Activated T-cell treated with anti-CD3 and anti-CD28 coated beads, Interleukin-2, amount 50 U/mL, for 72 hours (primary cell): ENCODE data around the gene GPR158. TPM values are rescaled to one million over a fixed set of nuclear protein-coding genes. Genes with fewer than 3 reads are reported as not detected.
"Not testable (repeated sequence)": the region's sequence is repeated elsewhere in the genome, so short reads cannot be mapped to it uniquely, and the experiment has no call there.

ENCODE experiments used
- ATAC-seq, 2 donors: fragments of 150-1000 bp; cut with Tn5 transposase; replicated peaks in 1 of 2; 2 replicates each; pipeline ENCODE4 v1.10.0; 2021; ENCODE audit warnings: moderate library complexity in 2 of 2, mild to moderate bottlenecking in 1 of 2
- DNase-seq, 2 donors: peaks; one replicate each; pipeline ENCODE4 v3.0.0; 2021 to 2022; ENCODE audit warnings: mixed read lengths in 1 of 2
- H3K27ac Mint-ChIP-seq: one replicate; pipeline ENCODE4 v1.8.0; 2022; ENCODE audit warnings: mild to moderate bottlenecking, moderate library complexity, mixed read lengths
- H3K27me3 Mint-ChIP-seq: one replicate; pipeline ENCODE4 v1.8.0; 2022; ENCODE audit warnings: low read depth, mixed read lengths
- H3K36me3 Mint-ChIP-seq, 2 donors: one replicate each; pipeline ENCODE4 v1.8.0; 2022; ENCODE audit warnings: mixed read lengths in 2 of 2, mild to moderate bottlenecking in 1 of 2; ENCODE audit not compliant: insufficient read depth in 2 of 2
- H3K4me1 Mint-ChIP-seq: one replicate; pipeline ENCODE4 v1.8.0; 2022; ENCODE audit warnings: low read depth, mixed read lengths
- H3K4me3 Mint-ChIP-seq, 2 donors: one replicate each; pipeline ENCODE4 v1.8.0; 2022; ENCODE audit warnings: mild to moderate bottlenecking in 2 of 2, mixed read lengths in 2 of 2, moderate library complexity in 2 of 2
- H3K9me3 Mint-ChIP-seq, 2 donors: one replicate each; pipeline ENCODE4 v1.8.0; 2022; ENCODE audit warnings: mixed read lengths in 2 of 2
- total RNA-seq, 2 donors: library from RNA; stranded (reverse); gene quantifications; one replicate each; pipeline ENCODE4 v1.2.3, GENCODE V29; 2022

Gene GPR158
- total RNA-seq, 2 donors from 2014 or later, result not detected

GRCh38 chr10:25285809-25286208 is 111.0 kb downstream of the GPR158 start:
- peaks cover 0 to 4% of the 10 kb centered on the region in 2 donors for H3K36me3 Mint-ChIP-seq
- H3K4me3 Mint-ChIP-seq, result no peak overlapping the region
- DNase-seq (no peak), ATAC-seq (no peak)
- no peak overlapping the region for H3K27ac Mint-ChIP-seq
- H3K27me3 Mint-ChIP-seq, result no peaks in the 10 kb centered on the region
- no peaks in the 10 kb centered on the region for H3K4me1 Mint-ChIP-seq
- H3K9me3 Mint-ChIP-seq, result peaks cover 2 to 12% of the 10 kb centered on the region in 2 donors

- peaks cover 0 to 4% of the 10 kb centered on the region in 2 donors for H3K36me3 Mint-ChIP-seq
- ATAC-seq (no peak), DNase-seq (no peak)
- no peak overlapping the region for H3K27ac Mint-ChIP-seq
- no peaks in the 10 kb centered on the region for H3K4me1 Mint-ChIP-seq
- H3K27me3 Mint-ChIP-seq, result no peaks in the 10 kb centered on the region
- peaks cover 2 to 12% of the 10 kb centered on the region in 2 donors for H3K9me3 Mint-ChIP-seq
- no peak overlapping the region for H3K4me3 Mint-ChIP-seq
These were observed 113.4 kb downstream of the GPR158 start for GRCh38 chr10:25288181-25288580.

GRCh38 chr10:25294032-25294926 is 119.5 kb downstream of the GPR158 start:
- Mint-ChIP-seq H3K4me3 (no peak overlapping the region), H3K36me3 (peaks cover 0 to 1% of the 10 kb centered on the region in 2 donors), H3K4me1 (no peaks in the 10 kb centered on the region), H3K27ac (no peak overlapping the region), H3K9me3 (peaks cover 3 to 4% of the 10 kb centered on the region in 2 donors), H3K27me3 (no peaks in the 10 kb centered on the region)
- DNase-seq (no peak), ATAC-seq (no peak)

- H3K27ac Mint-ChIP-seq, result no peak overlapping the region
- H3K27me3 Mint-ChIP-seq, result no peaks in the 10 kb centered on the region
- DNase-seq, result no peak
- H3K4me1 Mint-ChIP-seq, result no peaks in the 10 kb centered on the region
- H3K36me3 Mint-ChIP-seq, result peaks cover 0 to 1% of the 10 kb centered on the region in 2 donors
- no peak overlapping the region for H3K4me3 Mint-ChIP-seq
- peaks cover 3 to 7% of the 10 kb centered on the region in 2 donors for H3K9me3 Mint-ChIP-seq
- no peak for ATAC-seq
These were observed 121.5 kb downstream of the GPR158 start for GRCh38 chr10:25296324-25296723.

GRCh38 chr10:25297466-25297865 is 122.7 kb downstream of the GPR158 start:
- ATAC-seq, result no peak
- peaks cover 3 to 7% of the 10 kb centered on the region in 2 donors for H3K9me3 Mint-ChIP-seq
- peaks cover 0 to 1% of the 10 kb centered on the region in 2 donors for H3K36me3 Mint-ChIP-seq
- no peaks in the 10 kb centered on the region for H3K27me3 Mint-ChIP-seq
- no peaks in the 10 kb centered on the region for H3K4me1 Mint-ChIP-seq
- no peak overlapping the region for H3K4me3 Mint-ChIP-seq
- no peak for DNase-seq
- no peak overlapping the region for H3K27ac Mint-ChIP-seq

GRCh38 chr10:25300073-25300472 is 125.3 kb downstream of the GPR158 start:
- no peaks in the 10 kb centered on the region for H3K4me1 Mint-ChIP-seq
- no peaks in the 10 kb centered on the region for H3K27me3 Mint-ChIP-seq
- H3K4me3 Mint-ChIP-seq, result no peak overlapping the region
- H3K27ac Mint-ChIP-seq, result no peak overlapping the region
- no peak for ATAC-seq
- peaks cover under 1 to 6% of the 10 kb centered on the region in 2 donors for H3K9me3 Mint-ChIP-seq
- no peak for DNase-seq
- H3K36me3 Mint-ChIP-seq, result peaks cover 0 to 1% of the 10 kb centered on the region in 2 donors

GRCh38 chr10:25304606-25305005 is 129.8 kb downstream of the GPR158 start:
- DNase-seq (no peak), ATAC-seq (no peak)
- H3K36me3 Mint-ChIP-seq, result no peaks in the 10 kb centered on the region
- H3K4me3 Mint-ChIP-seq, result no peak overlapping the region
- no peaks in the 10 kb centered on the region for H3K27me3 Mint-ChIP-seq
- peaks cover 9 to 11% of the 10 kb centered on the region in 2 donors for H3K9me3 Mint-ChIP-seq
- no peak overlapping the region for H3K27ac Mint-ChIP-seq
- no peaks in the 10 kb centered on the region for H3K4me1 Mint-ChIP-seq

GRCh38 chr10:25306386-25306785 is 131.6 kb downstream of the GPR158 start:
- DNase-seq (no peak), ATAC-seq (no peak)
- H3K4me1 Mint-ChIP-seq, result no peaks in the 10 kb centered on the region
- no peak overlapping the region for H3K27ac Mint-ChIP-seq
- no peaks in the 10 kb centered on the region for H3K36me3 Mint-ChIP-seq
- H3K9me3 Mint-ChIP-seq, result peaks cover 13% of the 10 kb centered on the region in 2 donors
- H3K4me3 Mint-ChIP-seq, result no peak overlapping the region
- H3K27me3 Mint-ChIP-seq, result no peaks in the 10 kb centered on the region

GRCh38 chr10:25308278-25308677 is 133.5 kb downstream of the GPR158 start:
- Mint-ChIP-seq H3K4me3 (no peak overlapping the region), H3K9me3 (peaks cover 13% of the 10 kb centered on the region in 2 donors), H3K27ac (no peak overlapping the region), H3K36me3 (no peaks in the 10 kb centered on the region), H3K27me3 (no peaks in the 10 kb centered on the region), H3K4me1 (no peaks in the 10 kb centered on the region)
- ATAC-seq (no peak), DNase-seq (no peak)

GRCh38 chr10:25317596-25318211 is 142.9 kb downstream of the GPR158 start:
- not testable (repeated sequence) for ATAC-seq, H3K4me1 Mint-ChIP-seq, DNase-seq, H3K4me3 Mint-ChIP-seq, H3K27ac Mint-ChIP-seq, H3K27me3 Mint-ChIP-seq, H3K36me3 Mint-ChIP-seq, H3K9me3 Mint-ChIP-seq

- DNase-seq, result no peak
- H3K36me3 Mint-ChIP-seq, result no peaks in the 10 kb centered on the region
- no peak for ATAC-seq
- H3K9me3 Mint-ChIP-seq, result peaks cover 3 to 5% of the 10 kb centered on the region in 2 donors
- no peaks in the 10 kb centered on the region for H3K4me1 Mint-ChIP-seq
- H3K4me3 Mint-ChIP-seq, result no peak overlapping the region
- no peak overlapping the region for H3K27ac Mint-ChIP-seq
- no peaks in the 10 kb centered on the region for H3K27me3 Mint-ChIP-seq
These were observed 152.5 kb downstream of the GPR158 start for GRCh38 chr10:25327273-25327672.

- H3K27ac Mint-ChIP-seq, result no peak overlapping the region
- no peak for DNase-seq
- no peaks in the 10 kb centered on the region for H3K4me1 Mint-ChIP-seq
- no peak overlapping the region for H3K4me3 Mint-ChIP-seq
- no peaks in the 10 kb centered on the region for H3K27me3 Mint-ChIP-seq
- no peak for ATAC-seq
- peaks cover 3 to 5% of the 10 kb centered on the region in 2 donors for H3K9me3 Mint-ChIP-seq
- H3K36me3 Mint-ChIP-seq, result no peaks in the 10 kb centered on the region
These were observed 153.6 kb downstream of the GPR158 start for GRCh38 chr10:25328361-25328760.

GRCh38 chr10:25329587-25329986 is 154.8 kb downstream of the GPR158 start:
- ATAC-seq, DNase-seq, H3K27ac Mint-ChIP-seq, H3K4me1 Mint-ChIP-seq, H3K36me3 Mint-ChIP-seq, H3K9me3 Mint-ChIP-seq, H3K4me3 Mint-ChIP-seq, H3K27me3 Mint-ChIP-seq: not testable (repeated sequence)
